GM21381 (cell line): ENCODE data around the gene HECW1.
"Not testable (repeated sequence)": the region's sequence is repeated elsewhere in the genome, so short reads cannot be mapped to it uniquely, and the experiment has no call there.

Experiments
- ATAC-seq: cut with Tn5 transposase; IDR thresholded peaks from one replicate; pipeline ENCODE4 v1.9.1; 2021; ENCODE audit warnings: mild to moderate bottlenecking, moderate library complexity; ENCODE audit not compliant: unreplicated experiment

Gene HECW1

DNA sequence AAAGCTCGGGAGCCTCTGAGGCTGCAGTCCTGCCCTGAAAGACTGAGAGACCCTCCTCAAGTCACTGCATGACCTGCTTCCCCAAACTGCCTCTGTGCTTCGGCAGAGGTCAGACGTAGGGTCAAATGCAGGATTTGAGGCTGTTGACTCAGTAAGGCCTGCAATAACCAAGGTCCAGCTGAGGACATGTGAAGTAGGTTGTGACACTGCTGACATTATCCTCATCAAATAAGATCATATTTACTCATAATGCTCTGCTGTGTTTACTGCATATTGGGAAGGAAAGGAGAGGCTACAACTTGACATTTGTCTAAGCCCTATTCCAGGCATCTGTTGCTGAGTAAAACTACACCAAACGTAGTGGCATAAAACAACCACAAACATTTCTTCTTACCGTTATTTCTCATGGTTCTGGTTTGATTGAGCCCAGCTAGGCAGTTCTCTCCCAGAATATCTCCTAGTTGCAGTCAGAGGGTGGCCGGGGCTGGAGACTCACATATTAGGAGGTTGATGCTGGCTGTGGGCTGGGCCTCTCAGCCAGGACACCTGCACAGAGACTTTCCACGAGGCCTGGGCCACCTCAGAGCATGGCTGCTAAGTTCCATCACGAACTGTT, 348.4 kb downstream of the HECW1 start:
- ATAC-seq, result no peak

DNA sequence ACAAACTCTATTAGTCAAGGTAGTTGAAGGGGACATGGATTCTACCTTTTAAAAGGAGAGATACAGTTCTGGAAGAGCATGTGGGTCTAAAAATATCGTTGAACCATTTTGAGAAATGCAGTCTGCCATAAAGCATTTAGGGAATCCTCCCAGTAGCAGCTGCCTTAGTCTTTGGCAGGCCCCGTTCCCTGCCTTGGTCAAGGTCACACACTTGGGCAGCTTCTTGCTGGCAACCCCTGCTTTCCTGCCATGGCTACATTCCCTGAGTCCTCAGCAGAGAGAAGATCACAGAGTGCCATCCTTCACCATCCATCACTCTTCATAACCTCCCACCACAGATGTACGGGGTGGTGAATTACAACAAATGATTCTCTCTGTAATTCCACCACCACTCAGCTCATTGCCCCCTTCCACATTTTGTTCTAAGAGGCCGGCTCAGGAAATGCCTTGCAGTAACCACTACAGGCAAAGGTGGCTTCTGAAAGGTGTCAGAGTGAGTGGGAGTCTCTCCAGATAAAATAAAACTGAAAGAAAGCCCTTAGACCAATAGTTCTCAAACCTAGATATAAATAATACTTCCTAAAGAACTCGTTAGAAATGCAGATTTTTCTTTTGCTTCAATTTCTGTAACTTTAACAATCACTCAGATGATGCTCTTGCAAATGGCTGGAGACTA, 349.0 kb downstream of the HECW1 start:
- no peak for ATAC-seq

DNA sequence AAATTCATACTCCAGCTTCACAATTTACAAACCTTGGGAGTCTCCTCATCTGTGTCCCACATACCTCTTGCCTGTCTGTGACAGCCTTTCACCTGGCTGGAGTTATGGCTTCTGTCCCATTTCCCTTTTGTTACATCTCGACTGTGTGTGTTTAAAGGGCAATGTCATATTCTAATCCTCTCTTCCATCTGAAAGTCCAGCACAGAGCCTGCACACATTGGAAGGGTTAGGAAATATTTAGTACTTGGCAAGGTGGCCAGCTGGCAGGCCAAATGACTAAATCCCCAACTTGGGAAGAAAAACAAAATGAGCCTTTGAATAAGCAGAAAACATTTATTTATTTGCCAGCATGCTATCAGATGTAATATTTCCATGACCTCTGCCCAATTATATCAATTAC, 350.4 kb downstream of the HECW1 start:
- no peak for ATAC-seq

GRCh38 chr7:43463401-43463980, 351.0 kb downstream of the HECW1 start:
- no peak for ATAC-seq

- no peak for ATAC-seq
Measured at GRCh38 chr7:43465581-43466554, 353.4 kb downstream of the HECW1 start.

GRCh38 chr7:43467406-43467805, 355.0 kb downstream of the HECW1 start:
- no peak for ATAC-seq

DNA sequence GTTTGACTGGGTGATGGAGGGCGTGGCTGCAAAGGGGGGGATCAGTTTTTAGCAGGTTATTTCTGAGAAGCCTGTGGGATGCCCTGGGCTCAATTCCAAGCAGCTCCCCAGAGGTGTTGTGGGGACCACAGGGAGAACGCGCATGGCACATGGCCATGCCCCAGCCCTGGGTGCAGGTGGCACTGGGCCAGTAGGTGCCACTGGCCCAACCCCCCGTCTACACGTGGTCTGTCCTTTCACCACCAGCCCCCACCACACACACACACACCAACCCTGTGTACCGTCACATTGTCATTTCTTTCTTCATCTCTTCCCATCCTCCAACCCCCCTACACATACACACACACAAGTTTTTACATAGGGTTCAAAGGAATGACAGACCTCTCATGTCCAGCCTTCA, 355.4 kb downstream of the HECW1 start:
- ATAC-seq, result no peak

- ATAC-seq, result no peak
Measured at GRCh38 chr7:43469051-43469450, 356.6 kb downstream of the HECW1 start.

DNA sequence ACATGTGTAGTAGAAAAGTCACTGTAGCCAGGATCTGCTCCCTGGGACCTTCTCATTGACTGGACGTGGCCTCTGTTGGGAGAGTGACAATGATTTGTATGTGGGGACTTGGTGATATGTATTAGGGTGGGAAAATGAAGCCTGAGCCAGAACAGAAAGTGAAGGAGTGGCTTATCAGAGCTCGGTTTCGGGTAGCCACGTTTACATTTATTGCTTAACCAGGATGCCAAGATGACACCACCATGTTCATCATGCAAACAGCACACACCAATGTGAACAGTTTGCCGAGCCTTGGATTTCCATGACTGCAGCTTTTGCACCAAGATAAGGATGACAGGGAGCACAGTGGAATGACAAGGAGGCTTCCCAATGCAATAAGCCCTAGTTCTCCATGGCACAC, 357.7 kb downstream of the HECW1 start:
- ATAC-seq, result no peak

GRCh38 chr7:43475983-43476382, 363.5 kb downstream of the HECW1 start:
- no peak for ATAC-seq

DNA sequence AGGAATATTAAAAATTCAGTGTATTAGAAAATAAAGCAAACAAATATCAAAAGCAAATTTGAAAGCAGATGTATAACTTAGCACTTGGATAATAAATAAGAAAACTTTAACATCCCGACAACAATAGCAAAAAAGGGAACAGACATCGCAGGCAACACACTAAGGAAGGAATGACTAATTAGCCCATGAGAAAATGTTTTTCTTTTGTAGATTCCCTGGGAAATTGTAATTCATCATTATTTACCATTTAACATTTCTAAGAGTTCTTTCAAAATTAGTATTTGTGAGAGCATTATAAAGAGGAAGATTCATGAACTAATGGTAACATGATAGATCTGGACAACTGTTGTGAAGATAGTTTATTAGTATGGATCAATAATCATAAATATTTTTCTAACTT, 364.4 kb downstream of the HECW1 start:
- ATAC-seq, result no peak

DNA sequence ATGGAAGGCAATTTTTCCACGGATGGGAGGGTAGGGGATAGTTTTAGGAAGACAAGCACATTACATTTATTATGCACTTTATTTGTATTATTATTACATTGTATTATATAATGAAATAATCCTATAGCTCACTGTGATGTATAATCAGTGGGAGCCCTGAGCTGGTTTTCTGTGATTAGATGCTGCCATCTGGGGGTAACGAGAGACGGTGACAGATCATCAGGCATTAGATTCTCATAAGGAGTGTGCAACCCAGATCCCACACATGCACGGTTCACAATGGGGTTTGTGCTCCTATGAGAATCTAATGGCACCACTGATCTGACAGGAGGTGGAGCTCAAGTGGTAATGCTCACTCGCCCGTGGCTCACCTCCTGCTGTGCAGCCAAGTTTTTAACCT, 366.6 kb downstream of the HECW1 start:
- no peak for ATAC-seq

DNA sequence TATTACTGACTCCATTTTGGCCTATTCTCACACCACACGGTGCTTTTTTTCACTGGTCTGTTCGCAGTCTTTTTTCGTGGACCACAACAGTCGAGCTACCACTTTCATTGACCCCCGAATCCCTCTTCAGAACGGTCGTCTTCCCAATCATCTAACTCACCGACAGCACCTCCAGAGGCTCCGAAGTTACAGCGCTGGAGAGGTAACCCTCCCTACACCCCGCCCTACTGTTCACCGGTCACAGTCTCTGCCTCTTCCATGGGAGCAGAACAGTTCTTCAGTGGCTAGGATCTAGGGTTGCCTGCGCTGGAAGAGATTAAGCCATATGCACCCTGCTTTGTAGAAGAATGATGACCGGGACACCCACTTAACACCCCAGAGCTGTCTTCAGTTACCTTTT, 367.1 kb downstream of the HECW1 start:
- no peak for ATAC-seq

DNA sequence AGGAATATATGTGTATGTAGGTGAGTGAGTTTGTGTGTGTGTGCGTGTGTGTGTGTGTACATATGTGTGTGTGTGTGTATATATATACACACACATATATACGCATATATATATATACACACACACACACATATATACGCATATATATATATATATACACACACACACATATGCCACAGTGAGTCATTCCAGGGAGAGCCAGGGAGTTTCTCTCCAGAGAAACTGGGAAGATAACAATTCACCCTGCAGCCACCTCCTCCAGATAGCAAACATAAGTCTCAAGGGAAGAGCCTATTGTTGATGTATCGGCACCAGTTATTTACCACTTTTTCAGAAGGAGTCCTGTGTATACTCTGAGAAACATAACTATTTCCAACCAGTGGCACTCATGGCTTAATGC, 368.1 kb downstream of the HECW1 start:
- ATAC-seq, result no peak

- no peak for ATAC-seq
Measured at GRCh38 chr7:43481902-43482678, 369.6 kb downstream of the HECW1 start.

- ATAC-seq, result no peak
Measured at GRCh38 chr7:43482679-43483252, 370.3 kb downstream of the HECW1 start.

- no peak for ATAC-seq
Measured at GRCh38 chr7:43484678-43485395, 372.4 kb downstream of the HECW1 start.

DNA sequence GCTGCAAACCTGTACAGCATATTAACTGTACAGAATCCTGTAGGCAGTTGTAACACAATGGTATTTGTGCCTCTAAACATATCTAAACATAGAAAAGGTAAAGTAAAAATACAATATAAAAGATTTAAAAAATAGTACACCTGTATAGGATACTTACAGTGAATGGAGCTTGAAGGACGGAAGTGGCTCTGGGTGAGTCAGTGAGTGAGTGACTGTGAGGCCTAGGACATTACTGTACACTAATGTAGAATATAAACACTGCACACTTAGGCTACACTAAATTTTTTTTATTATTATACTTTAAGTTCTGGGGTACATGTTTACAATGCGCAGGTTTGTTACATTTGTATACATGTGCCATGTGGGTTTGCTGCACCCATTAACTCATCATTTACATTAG, 373.1 kb downstream of the HECW1 start:
- no peak for ATAC-seq

DNA sequence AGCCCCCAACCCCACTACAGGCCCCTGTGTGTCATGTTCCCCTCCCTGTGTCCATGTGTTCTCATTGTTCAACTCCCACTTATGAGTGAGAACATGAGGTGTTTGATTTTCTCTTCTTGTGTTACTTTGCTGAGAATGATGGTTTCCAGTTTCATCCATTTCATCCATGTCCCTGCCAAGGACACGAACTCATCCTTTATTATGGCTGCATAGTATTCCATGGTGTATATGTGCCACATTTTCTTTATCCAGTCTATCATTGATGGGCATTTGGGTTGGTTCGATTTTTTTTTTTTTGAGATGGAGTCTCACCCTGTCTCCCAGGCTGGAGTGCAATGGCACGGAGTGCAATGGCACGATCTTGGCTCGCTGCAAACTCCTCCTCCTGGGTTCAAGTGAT, 373.6 kb downstream of the HECW1 start:
- ATAC-seq, result not testable (repeated sequence)

GRCh38 chr7:43486634-43487033, 374.2 kb downstream of the HECW1 start:
- ATAC-seq, result no peak
